HL-60 (cell line): Measurements from ENCODE around the gene ITPRID2.
A peak's percentile ranks its signal among the peaks of the same experiment; 100 is the strongest.
"Not testable (repeated sequence)": the region's sequence is repeated elsewhere in the genome, so short reads cannot be mapped to it uniquely, and the experiment has no call there.

Experiments
- DNase-seq, 2 experiments: peaks; one replicate each; pipeline ENCODE4 v3.0.0-alpha.2; 2010 to 2020; ENCODE audit warnings: low read depth in 1 of 2, low spot score in 1 of 2
- H3K27ac ChIP-seq: fragments of 250-450 bp; sonication (Bioruptor Pico); replicated peaks from 2 replicates; pipeline ENCODE4 v1.5.1; 2020; ENCODE audit warnings: mild to moderate bottlenecking, moderate library complexity
- H3K27me3 ChIP-seq: fragments of 250-450 bp; sonication (Bioruptor Pico); 2 replicates; pipeline ENCODE4 v1.5.1; 2021; ENCODE audit warnings: mild to moderate bottlenecking, moderate library complexity; ENCODE audit not compliant: insufficient read depth, poor library complexity, severe bottlenecking
- H3K4me3 ChIP-seq: replicated peaks from 2 replicates; pipeline ENCODE4 v1.5.1; 2011; ENCODE audit warnings: mild to moderate bottlenecking, control low read depth, low read length; ENCODE audit not compliant: insufficient read depth
- GABPA ChIP-seq: IDR thresholded peaks from 2 replicates; pipeline ENCODE4 v1.6.1; 2012; ENCODE audit warnings: low read depth
- POLR2AphosphoS5 ChIP-seq: IDR thresholded peaks from 2 replicates; pipeline ENCODE4 v1.6.1; 2012; ENCODE audit warnings: low read depth
- REST ChIP-seq: IDR thresholded peaks from 2 replicates; pipeline ENCODE4 v1.6.1; 2012; ENCODE audit warnings: low read depth; ENCODE audit not compliant: insufficient replicate concordance
- SPI1 ChIP-seq: IDR thresholded peaks from 2 replicates; pipeline ENCODE4 v1.6.1; 2012; ENCODE audit warnings: low read depth, mild to moderate bottlenecking, borderline replicate concordance
- TF ChIP-seq, protein P1 (sequence below): IDR thresholded peaks from one replicate; pipeline ENCODE4 v1.5.1; 2011; ENCODE audit warnings: low read length, control low read depth, inconsistent platforms; ENCODE audit not compliant: insufficient read depth

The ITPRID2 gene

DNA sequence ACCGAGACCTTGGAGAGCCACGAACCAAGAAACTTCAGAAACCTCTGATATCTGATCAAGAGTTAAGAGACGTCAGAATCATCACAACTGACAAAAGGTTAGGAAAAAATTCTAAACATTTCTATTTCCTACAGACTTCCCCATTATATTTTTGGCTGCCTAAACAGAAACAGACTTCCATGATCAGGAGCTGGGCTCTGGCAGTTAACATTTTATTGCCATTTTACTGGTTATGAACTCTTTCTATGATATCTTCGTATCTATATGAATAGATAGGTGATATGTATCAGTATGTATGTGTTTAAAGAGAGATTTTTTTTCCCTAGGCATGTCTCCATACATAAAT, 63.0 kb downstream of the ITPRID2 start:
- DNase-seq = no peak
- no peak for TF ChIP-seq REST
- peak; percentile 47; the same call in 1 of the 2 replicates for TF ChIP-seq SPI1
- TF ChIP-seq, protein P1, sequence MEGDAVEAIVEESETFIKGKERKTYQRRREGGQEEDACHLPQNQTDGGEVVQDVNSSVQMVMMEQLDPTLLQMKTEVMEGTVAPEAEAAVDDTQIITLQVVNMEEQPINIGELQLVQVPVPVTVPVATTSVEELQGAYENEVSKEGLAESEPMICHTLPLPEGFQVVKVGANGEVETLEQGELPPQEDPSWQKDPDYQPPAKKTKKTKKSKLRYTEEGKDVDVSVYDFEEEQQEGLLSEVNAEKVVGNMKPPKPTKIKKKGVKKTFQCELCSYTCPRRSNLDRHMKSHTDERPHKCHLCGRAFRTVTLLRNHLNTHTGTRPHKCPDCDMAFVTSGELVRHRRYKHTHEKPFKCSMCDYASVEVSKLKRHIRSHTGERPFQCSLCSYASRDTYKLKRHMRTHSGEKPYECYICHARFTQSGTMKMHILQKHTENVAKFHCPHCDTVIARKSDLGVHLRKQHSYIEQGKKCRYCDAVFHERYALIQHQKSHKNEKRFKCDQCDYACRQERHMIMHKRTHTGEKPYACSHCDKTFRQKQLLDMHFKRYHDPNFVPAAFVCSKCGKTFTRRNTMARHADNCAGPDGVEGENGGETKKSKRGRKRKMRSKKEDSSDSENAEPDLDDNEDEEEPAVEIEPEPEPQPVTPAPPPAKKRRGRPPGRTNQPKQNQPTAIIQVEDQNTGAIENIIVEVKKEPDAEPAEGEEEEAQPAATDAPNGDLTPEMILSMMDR = no peak
- Histone ChIP-seq H3K27ac (no peak overlapping the region), H3K4me3 (no peak overlapping the region), H3K27me3 (peaks cover 3% of the 10 kb centered on the region)

- TF ChIP-seq, protein P1 = no peak
- TF ChIP-seq REST = no peak
- TF ChIP-seq POLR2AphosphoS5 = no peak
- no peak for TF ChIP-seq GABPA
- no peak for TF ChIP-seq SPI1
- peaks cover 3% of the 10 kb centered on the region for H3K27me3 ChIP-seq
- H3K4me3 ChIP-seq = no peak overlapping the region
- no peak for DNase-seq
- no peak overlapping the region for H3K27ac ChIP-seq
Measured at GRCh38 chr2:181955010-181955409, 63.5 kb downstream of the ITPRID2 start.

GRCh38 chr2:181955866-181956265, 64.3 kb downstream of the ITPRID2 start:
- not testable (repeated sequence) for DNase-seq, H3K27me3 ChIP-seq, H3K27ac ChIP-seq, H3K4me3 ChIP-seq

DNA sequence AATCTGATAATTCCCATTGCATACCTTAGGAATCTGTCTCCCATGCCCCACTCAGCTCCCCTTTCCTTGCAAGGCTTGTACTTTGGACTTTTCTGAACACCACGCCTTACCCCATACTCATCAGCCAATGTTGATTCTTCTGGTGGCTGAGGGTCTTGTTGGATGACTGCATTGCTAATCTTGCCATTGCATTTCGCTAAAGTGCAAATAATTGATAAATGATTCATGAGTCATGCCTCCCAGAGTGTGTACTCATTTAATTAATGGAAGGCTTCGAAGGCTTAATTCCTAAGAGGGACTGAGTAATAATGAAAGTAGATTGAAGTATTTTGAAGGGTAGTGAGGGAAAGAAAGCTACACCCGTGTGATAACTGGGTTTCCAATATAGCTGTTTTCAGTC, 66.1 kb downstream of the ITPRID2 start:
- Histone ChIP-seq H3K27me3 (peaks cover 3% of the 10 kb centered on the region), H3K4me3 (no peak overlapping the region), H3K27ac (no peak overlapping the region)
- TF ChIP-seq, protein P1 = no peak
- no peak for TF ChIP-seq REST
- no peak for TF ChIP-seq GABPA
- TF ChIP-seq POLR2AphosphoS5 = no peak
- no peak for TF ChIP-seq SPI1
- no peak for DNase-seq
